Body of pancreas (tissue), 4 donors: Measurements from ENCODE around the gene SUMO4.

ENCODE experiments used
- POLR2A ChIP-seq, 3 donors: fragments of 450-650 bp; IDR thresholded peaks; one replicate each; pipeline ENCODE4 v1.6.1; 2016; ENCODE audit warnings: antibody characterized with exemption in 3 of 3, mild to moderate bottlenecking in 2 of 3
- TF ChIP-seq, protein P1 (sequence below), 7 experiments: fragments of 450-650 bp in 4 of 7; fragments of 200-600 bp in 3 of 7; sonication (generic) in 3 of 7; IDR thresholded peaks; one replicate each; pipeline ENCODE4 v1.5.1; 2016 to 2019; ENCODE audit warnings: antibody characterized with exemption in 7 of 7

DNA sequence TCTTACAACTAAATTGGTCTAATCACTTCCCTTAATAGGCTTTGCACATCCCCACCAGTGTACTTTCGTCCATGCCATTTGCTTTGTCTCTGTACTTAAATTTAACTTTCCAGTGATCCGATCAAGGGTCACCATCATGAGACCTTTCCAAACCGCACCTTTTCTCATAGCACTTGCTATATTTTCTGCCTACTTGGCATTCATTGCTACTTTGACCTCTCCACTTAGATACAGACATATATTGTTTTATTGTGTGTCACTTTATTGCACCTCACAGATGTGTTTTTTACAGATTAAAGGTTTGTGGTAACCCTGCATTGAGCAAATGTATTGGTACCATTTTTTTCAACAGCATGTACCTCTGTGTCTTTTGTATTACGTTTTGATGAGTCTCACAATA lies 14.8 kb downstream of the SUMO4 start:
- TF ChIP-seq, protein P1, sequence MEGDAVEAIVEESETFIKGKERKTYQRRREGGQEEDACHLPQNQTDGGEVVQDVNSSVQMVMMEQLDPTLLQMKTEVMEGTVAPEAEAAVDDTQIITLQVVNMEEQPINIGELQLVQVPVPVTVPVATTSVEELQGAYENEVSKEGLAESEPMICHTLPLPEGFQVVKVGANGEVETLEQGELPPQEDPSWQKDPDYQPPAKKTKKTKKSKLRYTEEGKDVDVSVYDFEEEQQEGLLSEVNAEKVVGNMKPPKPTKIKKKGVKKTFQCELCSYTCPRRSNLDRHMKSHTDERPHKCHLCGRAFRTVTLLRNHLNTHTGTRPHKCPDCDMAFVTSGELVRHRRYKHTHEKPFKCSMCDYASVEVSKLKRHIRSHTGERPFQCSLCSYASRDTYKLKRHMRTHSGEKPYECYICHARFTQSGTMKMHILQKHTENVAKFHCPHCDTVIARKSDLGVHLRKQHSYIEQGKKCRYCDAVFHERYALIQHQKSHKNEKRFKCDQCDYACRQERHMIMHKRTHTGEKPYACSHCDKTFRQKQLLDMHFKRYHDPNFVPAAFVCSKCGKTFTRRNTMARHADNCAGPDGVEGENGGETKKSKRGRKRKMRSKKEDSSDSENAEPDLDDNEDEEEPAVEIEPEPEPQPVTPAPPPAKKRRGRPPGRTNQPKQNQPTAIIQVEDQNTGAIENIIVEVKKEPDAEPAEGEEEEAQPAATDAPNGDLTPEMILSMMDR (IDR thresholded peaks at IDR 0.05) = no peak
- no peak for TF ChIP-seq POLR2A (IDR thresholded peaks at IDR 0.05)
